CD4-positive, alpha-beta T cell (primary cell): ENCODE data around the gene TTLL10. TPM values are rescaled to one million over a fixed set of nuclear protein-coding genes. Genes with fewer than 3 reads are reported as not detected.

Source experiments
- ATAC-seq: fragments of 200-7000 bp; cut with Tn5 transposase; one replicate; pipeline ENCODE4 v1.10.0; 2022; ENCODE audit warnings: mild to moderate bottlenecking; ENCODE audit not compliant: poor library complexity
- CTCF ChIA-PET: fragments of 350-600 bp; sonication (Branson Sonifier 250); formaldehyde crosslinking; loops from one replicate; lab custom pipeline; 2021; ENCODE audit warnings: antibody characterized with exemption, inconsistent platforms; lab: Charles Lee
- POLR2A ChIA-PET: fragments of 350-600 bp; sonication (Branson Sonifier 250); formaldehyde crosslinking; loops from one replicate; lab custom pipeline; 2021; ENCODE audit warnings: antibody characterized with exemption, inconsistent platforms; lab: Charles Lee
- DNase-seq, 14 experiments: peaks; one replicate each; pipeline ENCODE4 v3.0.0-alpha.2; 2013 to 2020; ENCODE audit warnings: mixed read lengths in 2 of 14
- H3K27ac ChIP-seq, 2 donors: one replicate each; pipeline versions ENCODE4 v1.5.1 to v1.7.0; 2013; ENCODE audit warnings: low read length in 2 of 2, low read depth in 1 of 2, mild to moderate bottlenecking in 1 of 2
- H3K27me3 ChIP-seq, 2 experiments: 1 replicate in 1 of 2; 2 replicates in 1 of 2; pipeline versions ENCODE4 v1.6.1 to v1.7.0; 2013; ENCODE audit warnings: low read length in 2 of 2, control low read depth in 1 of 2, mild to moderate bottlenecking in 1 of 2, moderate library complexity in 1 of 2; ENCODE audit not compliant: insufficient read depth in 2 of 2, control insufficient read depth in 1 of 2
- H3K36me3 ChIP-seq: one replicate; pipeline ENCODE4 v1.6.1; 2013; ENCODE audit warnings: low read length, control low read depth; ENCODE audit not compliant: insufficient read depth
- H3K4me1 ChIP-seq: one replicate; pipeline ENCODE4 v1.6.1; 2013; ENCODE audit warnings: low read length, control low read depth; ENCODE audit not compliant: insufficient read depth
- H3K4me3 ChIP-seq: one replicate; pipeline ENCODE4 v1.5.1; 2013; ENCODE audit warnings: mild to moderate bottlenecking, low read length, moderate library complexity
- H3K9me3 ChIP-seq, 2 experiments: 1 replicate in 1 of 2; 2 replicates in 1 of 2; pipeline versions ENCODE4 v1.6.1 to v1.7.0; 2013; ENCODE audit warnings: low read length in 2 of 2, mild to moderate bottlenecking in 2 of 2, control low read depth in 1 of 2, moderate library complexity in 1 of 2; ENCODE audit not compliant: control insufficient read depth in 1 of 2, insufficient read depth in 1 of 2
- H3K27ac Mint-ChIP-seq: one replicate; pipeline ENCODE4 v1.8.0; 2020; ENCODE audit warnings: mixed read lengths
- H3K27me3 Mint-ChIP-seq: one replicate; pipeline ENCODE4 v1.8.0; 2021; ENCODE audit warnings: mixed read lengths
- H3K36me3 Mint-ChIP-seq: one replicate; pipeline ENCODE4 v1.8.0; 2021; ENCODE audit warnings: low read depth, mixed read lengths
- H3K4me1 Mint-ChIP-seq: one replicate; pipeline ENCODE4 v1.8.0; 2021; ENCODE audit warnings: low read depth, mixed read lengths
- H3K4me3 Mint-ChIP-seq: one replicate; pipeline ENCODE4 v1.8.0; 2020; ENCODE audit warnings: mild to moderate bottlenecking, mixed read lengths
- H3K9me3 Mint-ChIP-seq: one replicate; pipeline ENCODE4 v1.8.0; 2020; ENCODE audit warnings: mixed read lengths
- intact Hi-C, 2 experiments: fragments of 100-400 bp; cut with DNase I in 1 of 2; cut with micrococcal nuclease in 1 of 2; formaldehyde crosslinking; loops; one replicate each; pipeline versions ENCODE4 v1.15.1 to v1.9.0; 2023 to 2025; cut with DNase I, micrococcal nuclease
- total RNA-seq, 174 experiments: library from RNA in 2 of 174; stranded (reverse) in 2 of 174; gene quantifications; one replicate each; pipeline ENCODE4 v1.2.3 and lab custom pipeline; 2021 to 2026
- TF ChIP-seq, protein P1 (sequence below): fragments of 200-600 bp; IDR thresholded peaks from one replicate; pipeline ENCODE4 v1.8.0; 2022; ENCODE audit warnings: antibody characterized with exemption, mild to moderate bottlenecking

The TTLL10 gene
- total RNA-seq, 2 experiments from 2014 or later: 0.11 to 0.59 TPM

DNA sequence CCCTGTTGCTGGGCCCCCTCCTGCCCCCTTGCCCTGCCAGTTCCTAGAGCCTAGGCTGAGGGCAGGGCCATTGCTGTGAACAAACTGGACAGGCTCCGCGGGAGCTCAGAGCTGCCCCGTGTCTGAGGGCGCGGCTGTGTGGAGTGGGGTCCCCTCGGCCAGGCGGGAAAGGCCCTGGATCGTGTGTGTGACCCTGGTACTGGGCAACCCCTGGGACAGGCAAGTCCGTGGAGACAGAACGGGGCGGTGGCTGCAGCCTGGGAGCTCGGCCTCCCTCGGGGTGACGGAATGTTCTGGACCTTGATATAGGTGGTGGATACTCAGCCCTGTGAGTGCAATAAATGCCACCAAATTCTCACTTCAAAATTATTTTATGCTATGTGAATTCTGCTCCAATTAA lies 30.0 kb upstream of the TTLL10 start:
- POLR2A ChIA-PET: no interaction called here

DNA sequence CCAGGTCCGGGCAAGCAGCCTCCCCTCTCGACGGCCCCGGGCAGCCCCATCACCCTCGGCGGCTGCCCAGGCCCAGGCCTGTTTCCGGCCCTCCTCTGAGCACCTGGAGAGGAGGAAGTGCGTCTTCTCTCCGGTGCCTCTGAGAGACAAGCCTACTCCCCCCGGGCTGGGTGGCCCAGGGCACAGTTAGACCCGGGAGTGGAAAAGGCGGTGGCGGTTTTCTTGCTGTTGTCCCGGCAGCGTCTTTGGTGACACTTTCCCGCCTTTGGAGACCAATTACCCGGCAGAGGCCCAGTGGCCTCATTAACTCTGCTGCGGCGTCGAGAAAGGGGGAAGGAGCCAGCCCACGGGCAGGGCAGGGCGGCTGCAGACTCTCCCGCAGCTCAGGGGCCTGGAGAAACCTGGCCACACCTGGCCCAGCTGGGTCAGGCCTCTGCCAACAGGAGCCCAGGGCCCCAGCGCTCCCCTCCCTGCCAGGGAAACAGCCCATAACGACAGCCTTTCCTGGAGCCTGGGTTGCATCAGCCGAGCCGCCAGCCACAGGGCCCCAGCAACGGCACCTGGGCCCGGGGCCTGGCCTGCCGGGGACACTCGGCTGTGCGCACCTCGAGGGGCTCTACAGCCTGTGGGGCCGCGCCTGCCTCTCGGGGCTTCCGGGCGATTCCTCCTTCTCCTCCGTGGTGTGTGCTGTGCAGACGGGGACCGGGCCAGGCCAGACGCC lies 29.4 kb upstream of the TTLL10 start:
- no peaks in the 10 kb centered on the region for H3K36me3 Mint-ChIP-seq
- ATAC-seq: peak; percentile 97
- Histone ChIP-seq H3K4me3 (peak overlapping the region; percentile 3), H3K27ac (peak overlapping the region; percentile 62 to 77), H3K27me3 (no peaks in the 10 kb centered on the region), H3K9me3 (no peaks in the 10 kb centered on the region), H3K36me3 (no peaks in the 10 kb centered on the region), H3K4me1 (peaks cover 33% of the 10 kb centered on the region)
- peak; percentile 40 to 84 (median 65) for DNase-seq
- TF ChIP-seq, protein P1, sequence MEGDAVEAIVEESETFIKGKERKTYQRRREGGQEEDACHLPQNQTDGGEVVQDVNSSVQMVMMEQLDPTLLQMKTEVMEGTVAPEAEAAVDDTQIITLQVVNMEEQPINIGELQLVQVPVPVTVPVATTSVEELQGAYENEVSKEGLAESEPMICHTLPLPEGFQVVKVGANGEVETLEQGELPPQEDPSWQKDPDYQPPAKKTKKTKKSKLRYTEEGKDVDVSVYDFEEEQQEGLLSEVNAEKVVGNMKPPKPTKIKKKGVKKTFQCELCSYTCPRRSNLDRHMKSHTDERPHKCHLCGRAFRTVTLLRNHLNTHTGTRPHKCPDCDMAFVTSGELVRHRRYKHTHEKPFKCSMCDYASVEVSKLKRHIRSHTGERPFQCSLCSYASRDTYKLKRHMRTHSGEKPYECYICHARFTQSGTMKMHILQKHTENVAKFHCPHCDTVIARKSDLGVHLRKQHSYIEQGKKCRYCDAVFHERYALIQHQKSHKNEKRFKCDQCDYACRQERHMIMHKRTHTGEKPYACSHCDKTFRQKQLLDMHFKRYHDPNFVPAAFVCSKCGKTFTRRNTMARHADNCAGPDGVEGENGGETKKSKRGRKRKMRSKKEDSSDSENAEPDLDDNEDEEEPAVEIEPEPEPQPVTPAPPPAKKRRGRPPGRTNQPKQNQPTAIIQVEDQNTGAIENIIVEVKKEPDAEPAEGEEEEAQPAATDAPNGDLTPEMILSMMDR: no peak
- H3K9me3 Mint-ChIP-seq: no peaks in the 10 kb centered on the region
- peaks cover 7% of the 10 kb centered on the region for H3K4me1 Mint-ChIP-seq
- peak overlapping the region; percentile 95 for H3K27ac Mint-ChIP-seq
- POLR2A ChIA-PET: interaction anchor here (0.5 kb wide), 1 partner anchor 13 kb away, joined by 3 read pairs; no protein-coding TSS in a partner anchor
- CTCF ChIA-PET: no interaction called here
- H3K4me3 Mint-ChIP-seq: peak overlapping the region; percentile 78
- no peaks in the 10 kb centered on the region for H3K27me3 Mint-ChIP-seq
- intact Hi-C loops: no loop called here

More for the DNA sequence above, 30.0 kb upstream of the TTLL10 start:
- H3K9me3 Mint-ChIP-seq: no peaks in the 10 kb centered on the region
- Histone ChIP-seq H3K27me3 (no peaks in the 10 kb centered on the region), H3K36me3 (no peaks in the 10 kb centered on the region), H3K27ac (peak overlapping the region; percentile 62 to 77), H3K4me1 (peaks cover 35% of the 10 kb centered on the region), H3K4me3 (no peak overlapping the region), H3K9me3 (no peaks in the 10 kb centered on the region)
- H3K27ac Mint-ChIP-seq: peak overlapping the region; percentile 95
- H3K4me1 Mint-ChIP-seq: peaks cover 7% of the 10 kb centered on the region
- H3K4me3 Mint-ChIP-seq: peak overlapping the region; percentile 78
- H3K36me3 Mint-ChIP-seq: no peaks in the 10 kb centered on the region
- intact Hi-C loops: no loop called here
- CTCF ChIA-PET: no interaction called here
- ATAC-seq (no peak), DNase-seq (no peak)
- no peaks in the 10 kb centered on the region for H3K27me3 Mint-ChIP-seq
- TF ChIP-seq, protein P1: no peak

DNA sequence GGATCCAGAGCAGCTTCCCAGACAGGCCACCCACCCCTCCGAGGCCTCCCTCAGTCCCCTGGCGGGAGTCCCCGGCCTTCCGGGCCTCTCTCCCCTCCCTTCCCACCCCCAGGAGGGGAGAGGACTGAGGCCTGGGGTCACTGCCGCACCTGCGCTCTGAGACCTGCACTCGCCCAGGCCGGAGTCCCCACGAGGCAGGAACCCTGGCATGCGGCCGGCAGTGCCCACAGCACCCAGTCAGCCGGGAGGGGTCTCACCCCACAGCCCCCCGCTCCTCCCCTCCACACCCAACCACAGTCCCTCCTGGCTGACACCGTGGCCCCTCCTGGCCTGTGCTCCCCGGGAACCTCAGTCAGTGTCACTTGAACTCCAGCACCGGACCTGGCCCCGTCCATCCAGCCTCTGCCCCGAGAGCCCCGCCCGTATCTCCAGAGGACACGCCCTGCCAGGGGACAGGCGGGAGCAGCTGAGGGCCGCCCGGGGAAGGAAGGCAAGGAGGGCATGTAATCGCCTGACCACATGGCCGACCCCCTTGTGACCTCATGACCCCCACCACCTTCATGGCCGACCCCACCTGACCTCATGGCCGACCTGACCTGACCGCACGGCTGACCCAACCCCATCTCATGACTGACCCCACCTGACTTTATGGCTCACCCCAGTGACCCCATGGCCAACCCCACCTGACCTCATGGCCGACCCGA lies 28.7 kb upstream of the TTLL10 start:
- no peak for DNase-seq
- TF ChIP-seq, protein P1: no peak
- Histone ChIP-seq H3K36me3 (no peaks in the 10 kb centered on the region), H3K4me1 (peaks cover 35% of the 10 kb centered on the region), H3K27me3 (no peaks in the 10 kb centered on the region), H3K9me3 (no peaks in the 10 kb centered on the region), H3K4me3 (no peak overlapping the region), H3K27ac (peak overlapping the region; percentile 62 to 77)
- intact Hi-C loops: no loop called here
- CTCF ChIA-PET: no interaction called here
- Mint-ChIP-seq H3K27me3 (no peaks in the 10 kb centered on the region), H3K4me3 (no peak overlapping the region), H3K36me3 (no peaks in the 10 kb centered on the region), H3K4me1 (peaks cover 7% of the 10 kb centered on the region), H3K9me3 (no peaks in the 10 kb centered on the region), H3K27ac (peak overlapping the region; percentile 95)
- POLR2A ChIA-PET: interaction anchor here (0.5 kb wide), 1 partner anchor 12 kb away, joined by 3 read pairs; no protein-coding TSS in a partner anchor
- no peak for ATAC-seq
